Uterus (tissue), 2 donors: ENCODE measurements around the gene PPP1R8.

Experiments used
- POLR2A ChIP-seq, 2 donors: fragments of 450-650 bp; IDR thresholded peaks; one replicate each; pipeline ENCODE4 v1.6.1; 2016; ENCODE audit warnings: antibody characterized with exemption in 2 of 2, mild to moderate bottlenecking in 1 of 2, moderate library complexity in 1 of 2
- TF ChIP-seq, protein P1 (sequence below), 4 experiments: fragments of 200-600 bp in 2 of 4; fragments of 450-650 bp in 2 of 4; sonication (generic) in 2 of 4; IDR thresholded peaks; one replicate each; pipeline ENCODE4 v1.5.1; 2016 to 2019; ENCODE audit warnings: antibody characterized with exemption in 4 of 4, mild to moderate bottlenecking in 2 of 4, moderate library complexity in 1 of 4

- TF ChIP-seq, protein P1, sequence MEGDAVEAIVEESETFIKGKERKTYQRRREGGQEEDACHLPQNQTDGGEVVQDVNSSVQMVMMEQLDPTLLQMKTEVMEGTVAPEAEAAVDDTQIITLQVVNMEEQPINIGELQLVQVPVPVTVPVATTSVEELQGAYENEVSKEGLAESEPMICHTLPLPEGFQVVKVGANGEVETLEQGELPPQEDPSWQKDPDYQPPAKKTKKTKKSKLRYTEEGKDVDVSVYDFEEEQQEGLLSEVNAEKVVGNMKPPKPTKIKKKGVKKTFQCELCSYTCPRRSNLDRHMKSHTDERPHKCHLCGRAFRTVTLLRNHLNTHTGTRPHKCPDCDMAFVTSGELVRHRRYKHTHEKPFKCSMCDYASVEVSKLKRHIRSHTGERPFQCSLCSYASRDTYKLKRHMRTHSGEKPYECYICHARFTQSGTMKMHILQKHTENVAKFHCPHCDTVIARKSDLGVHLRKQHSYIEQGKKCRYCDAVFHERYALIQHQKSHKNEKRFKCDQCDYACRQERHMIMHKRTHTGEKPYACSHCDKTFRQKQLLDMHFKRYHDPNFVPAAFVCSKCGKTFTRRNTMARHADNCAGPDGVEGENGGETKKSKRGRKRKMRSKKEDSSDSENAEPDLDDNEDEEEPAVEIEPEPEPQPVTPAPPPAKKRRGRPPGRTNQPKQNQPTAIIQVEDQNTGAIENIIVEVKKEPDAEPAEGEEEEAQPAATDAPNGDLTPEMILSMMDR (IDR thresholded peaks at IDR 0.05) = no peak
- no peak for TF ChIP-seq POLR2A (IDR thresholded peaks at IDR 0.05)
These were observed 26.2 kb downstream of the PPP1R8 start for GRCh38 chr1:27856561-27857343.
